Activated naive CD4-positive, alpha-beta T cell (primary cell): ENCODE results near the gene MYH15.

Source experiments
- DNase-seq, 4 experiments: peaks; one replicate each; lab custom pipeline; 2025; lab: John Stamatoyannopoulos, UW

Gene MYH15

GRCh38 chr3:108510496-108510895, at the start of gene MYH15:
TSS of gene MYH15 (minus strand) at chr3:108510596. CDS start at chr3:108510530, 66 bp downstream.
- no peak for DNase-seq

GRCh38 chr3:108555966-108556581, 45.7 kb upstream of the MYH15 start:
- no peak for DNase-seq

GRCh38 chr3:108554913-108555571, 44.6 kb upstream of the MYH15 start:
- DNase-seq, result no peak

GRCh38 chr3:108554229-108554628, 43.8 kb upstream of the MYH15 start:
- no peak for DNase-seq

- no peak for DNase-seq
Observed at GRCh38 chr3:108552267-108553159, 42.1 kb upstream of the MYH15 start.

- DNase-seq, result no peak
Observed at GRCh38 chr3:108548886-108549285, 38.5 kb upstream of the MYH15 start.

- DNase-seq, result no peak
Observed at GRCh38 chr3:108548304-108548703, 37.9 kb upstream of the MYH15 start.

- no peak for DNase-seq
Observed at GRCh38 chr3:108546692-108547091, 36.3 kb upstream of the MYH15 start.

GRCh38 chr3:108546247-108546646, 35.9 kb upstream of the MYH15 start:
- DNase-seq, result no peak

GRCh38 chr3:108538083-108538482, 27.7 kb upstream of the MYH15 start:
- no peak for DNase-seq

GRCh38 chr3:108528459-108529252, 18.3 kb upstream of the MYH15 start:
- no peak for DNase-seq

GRCh38 chr3:108527817-108528216, 17.4 kb upstream of the MYH15 start:
- no peak for DNase-seq

GRCh38 chr3:108527109-108527508, 16.7 kb upstream of the MYH15 start:
- no peak for DNase-seq

- DNase-seq, result no peak
Observed at GRCh38 chr3:108525971-108526370, 15.6 kb upstream of the MYH15 start.

- no peak for DNase-seq
Observed at GRCh38 chr3:108525256-108525655, 14.9 kb upstream of the MYH15 start.

- no peak for DNase-seq
Observed at GRCh38 chr3:108524537-108524936, 14.1 kb upstream of the MYH15 start.

GRCh38 chr3:108518895-108519294, 8.5 kb upstream of the MYH15 start:
- no peak for DNase-seq

GRCh38 chr3:108516881-108517280, 6.5 kb upstream of the MYH15 start:
- no peak for DNase-seq

- DNase-seq, result no peak
Observed at GRCh38 chr3:108513961-108514360, 3.6 kb upstream of the MYH15 start.

GRCh38 chr3:108512671-108513070, 2.3 kb upstream of the MYH15 start:
- no peak for DNase-seq

- no peak for DNase-seq
Observed at GRCh38 chr3:108511490-108511889, 1.1 kb upstream of the MYH15 start.

- DNase-seq, result no peak
Observed at GRCh38 chr3:108511055-108511454, 659 bp upstream of the MYH15 start.
